HEK293 (cell line): Measurements from ENCODE around the gene ACTR3C.

Experiments
- CTCF ChIA-PET: fragments of 350-600 bp; formaldehyde crosslinking; extraction: SDS; loops from one replicate; lab custom pipeline; 2021; ENCODE audit warnings: antibody characterized with exemption; lab: Yijun Ruan, JAX
- POLR2A ChIA-PET: fragments of 300-600 bp; formaldehyde crosslinking; extraction: SDS; loops from one replicate; lab custom pipeline; 2020; ENCODE audit warnings: antibody characterized with exemption, inconsistent platforms; lab: Yijun Ruan, JAX
- H3K27ac ChIP-seq: fragments of 200-500 bp; sonication (Bioruptor generic); 2 replicates; pipeline ENCODE4 v1.5.1; 2014; ENCODE audit warnings: low read depth, low read length, control low read depth, inconsistent platforms; ENCODE audit errors: extremely low read depth
- H3K36me3 ChIP-seq, 2 experiments: fragments of 200-500 bp in 1 of 2; sonication (Bioruptor generic) in 1 of 2; 1 replicate in 1 of 2; 2 replicates in 1 of 2; pipeline ENCODE4 v1.5.1; 2014 to 2017; ENCODE audit warnings: inconsistent platforms in 2 of 2, low read length in 2 of 2; ENCODE audit not compliant: control insufficient read depth in 2 of 2, insufficient read depth in 1 of 2
- H3K4me1 ChIP-seq: fragments of 200-500 bp; sonication (Bioruptor generic); 2 replicates; pipeline ENCODE4 v1.5.1; 2014; ENCODE audit warnings: mild to moderate bottlenecking, low read length, inconsistent platforms; ENCODE audit not compliant: control insufficient read depth, insufficient read depth
- H3K4me3 ChIP-seq: 2 replicates; pipeline ENCODE4 v1.5.1; 2011; ENCODE audit warnings: low read depth, mild to moderate bottlenecking, control low read depth, low read length, moderate library complexity
- H3K9me3 ChIP-seq: fragments of 200-500 bp; sonication (Bioruptor generic); 2 replicates; pipeline ENCODE4 v1.5.1; 2014; ENCODE audit warnings: low read depth, low read length, inconsistent platforms; ENCODE audit not compliant: control insufficient read depth, insufficient read depth
- EGR2 ChIP-seq: fragments of 450-650 bp; formaldehyde crosslinking; IDR thresholded peaks from 2 replicates; pipeline ENCODE4 v1.5.1; 2016; ENCODE audit warnings: low read depth, missing biosample characterization, missing genetic modification characterization
- FEZF1 ChIP-seq: fragments of 450-650 bp; formaldehyde crosslinking; IDR thresholded peaks from 2 replicates; pipeline ENCODE4 v1.5.1; 2016; ENCODE audit warnings: missing biosample characterization, missing genetic modification characterization
- GLIS2 ChIP-seq: fragments of 450-650 bp; formaldehyde crosslinking; IDR thresholded peaks from 2 replicates; pipeline ENCODE4 v1.5.1; 2016; ENCODE audit warnings: missing biosample characterization, missing genetic modification characterization
- MEIS1 ChIP-seq: sonication (generic); formaldehyde crosslinking; IDR thresholded peaks from 2 replicates; pipeline ENCODE4 v1.8.1; 2022; ENCODE audit warnings: missing genetic modification reagents, mild to moderate bottlenecking, borderline replicate concordance
- RBAK ChIP-seq: fragments of 450-650 bp; formaldehyde crosslinking; IDR thresholded peaks from 2 replicates; pipeline ENCODE4 v1.5.1; 2016; ENCODE audit warnings: missing biosample characterization, missing genetic modification characterization
- SALL2 ChIP-seq: fragments of 450-650 bp; formaldehyde crosslinking; IDR thresholded peaks from 2 replicates; pipeline ENCODE4 v1.5.0; 2017; ENCODE audit warnings: missing biosample characterization, mild to moderate bottlenecking, missing genetic modification characterization, borderline replicate concordance
- SP7 ChIP-seq: fragments of 450-650 bp; formaldehyde crosslinking; IDR thresholded peaks from 2 replicates; pipeline ENCODE4 v1.5.1; 2016; ENCODE audit warnings: missing biosample characterization, missing genetic modification characterization
- TCF7L2 ChIP-seq: IDR thresholded peaks from 2 replicates; pipeline ENCODE4 v1.6.1; 2011; ENCODE audit warnings: low read depth, mild to moderate bottlenecking, inconsistent platforms, low read length, moderate library complexity, borderline replicate concordance
- ZBTB20 ChIP-seq: fragments of 450-650 bp; formaldehyde crosslinking; IDR thresholded peaks from 2 replicates; pipeline ENCODE4 v1.5.1; 2016; ENCODE audit warnings: missing biosample characterization, missing genetic modification characterization
- ZBTB48 ChIP-seq: fragments of 450-650 bp; formaldehyde crosslinking; IDR thresholded peaks from 2 replicates; pipeline ENCODE4 v1.5.1; 2016; ENCODE audit warnings: missing biosample characterization, missing genetic modification characterization
- ZFP3 ChIP-seq: fragments of 450-650 bp; formaldehyde crosslinking; IDR thresholded peaks from 2 replicates; pipeline ENCODE4 v1.5.1; 2016; ENCODE audit warnings: low read depth, missing biosample characterization, missing genetic modification characterization
- ZFP69B ChIP-seq: fragments of 450-650 bp; formaldehyde crosslinking; IDR thresholded peaks from 2 replicates; pipeline ENCODE4 v1.5.1; 2016; ENCODE audit warnings: missing biosample characterization, missing genetic modification characterization
- ZNF10 ChIP-seq: fragments of 450-650 bp; formaldehyde crosslinking; IDR thresholded peaks from 2 replicates; pipeline ENCODE4 v1.5.1; 2017; ENCODE audit warnings: missing biosample characterization, missing genetic modification characterization
- ZNF132 ChIP-seq: fragments of 450-650 bp; formaldehyde crosslinking; IDR thresholded peaks from 2 replicates; pipeline ENCODE4 v1.5.1; 2017; ENCODE audit warnings: missing biosample characterization, missing genetic modification characterization, borderline replicate concordance
- ZNF174 ChIP-seq: fragments of 450-650 bp; formaldehyde crosslinking; IDR thresholded peaks from 2 replicates; pipeline ENCODE4 v1.5.0; 2017; ENCODE audit warnings: missing biosample characterization, mild to moderate bottlenecking, missing genetic modification characterization
- ZNF239 ChIP-seq: fragments of 450-650 bp; formaldehyde crosslinking; IDR thresholded peaks from 2 replicates; pipeline ENCODE4 v1.5.1; 2016; ENCODE audit warnings: missing biosample characterization, missing genetic modification characterization
- ZNF24 ChIP-seq: fragments of 450-650 bp; formaldehyde crosslinking; IDR thresholded peaks from 2 replicates; pipeline ENCODE4 v1.5.1; 2016; ENCODE audit warnings: missing biosample characterization, missing genetic modification characterization
- ZNF335 ChIP-seq: fragments of 450-650 bp; formaldehyde crosslinking; conservative IDR thresholded peaks from 2 replicates; pipeline ENCODE4 v1.5.1; 2016; ENCODE audit warnings: missing biosample characterization, missing genetic modification characterization
- ZNF394 ChIP-seq: fragments of 450-650 bp; formaldehyde crosslinking; IDR thresholded peaks from 2 replicates; pipeline ENCODE4 v1.5.1; 2016; ENCODE audit warnings: missing biosample characterization, missing genetic modification characterization, mild to moderate bottlenecking, moderate library complexity, borderline replicate concordance
- ZNF514 ChIP-seq: fragments of 450-650 bp; formaldehyde crosslinking; IDR thresholded peaks from 2 replicates; pipeline ENCODE4 v1.5.1; 2016; ENCODE audit warnings: missing biosample characterization, missing genetic modification characterization
- ZNF521 ChIP-seq: fragments of 450-650 bp; formaldehyde crosslinking; IDR thresholded peaks from 2 replicates; pipeline ENCODE4 v1.5.1; 2017; ENCODE audit warnings: missing biosample characterization, mild to moderate bottlenecking, missing genetic modification characterization
- ZNF549 ChIP-seq: fragments of 450-650 bp; IDR thresholded peaks from 2 replicates; pipeline ENCODE4 v1.5.1; 2018; ENCODE audit warnings: missing biosample characterization, missing genetic modification characterization, mild to moderate bottlenecking, inconsistent platforms, moderate library complexity
- ZNF610 ChIP-seq: fragments of 450-650 bp; formaldehyde crosslinking; IDR thresholded peaks from 2 replicates; pipeline ENCODE4 v1.5.1; 2016; ENCODE audit warnings: missing biosample characterization, missing genetic modification characterization, borderline replicate concordance
- ZNF837 ChIP-seq: fragments of 450-650 bp; formaldehyde crosslinking; IDR thresholded peaks from 2 replicates; pipeline ENCODE4 v1.5.1; 2016; ENCODE audit warnings: missing biosample characterization, missing genetic modification characterization
- TF ChIP-seq, protein P1 (sequence below): fragments of 450-650 bp; formaldehyde crosslinking; conservative IDR thresholded peaks from 2 replicates; pipeline ENCODE4 v1.5.1; 2016; ENCODE audit warnings: low read depth, missing biosample characterization, missing genetic modification characterization
- TF ChIP-seq, protein P2 (sequence below): fragments of 450-650 bp; IDR thresholded peaks from 2 replicates; pipeline ENCODE4 v1.5.1; 2018; ENCODE audit warnings: missing biosample characterization, missing genetic modification characterization

Gene ACTR3C

DNA sequence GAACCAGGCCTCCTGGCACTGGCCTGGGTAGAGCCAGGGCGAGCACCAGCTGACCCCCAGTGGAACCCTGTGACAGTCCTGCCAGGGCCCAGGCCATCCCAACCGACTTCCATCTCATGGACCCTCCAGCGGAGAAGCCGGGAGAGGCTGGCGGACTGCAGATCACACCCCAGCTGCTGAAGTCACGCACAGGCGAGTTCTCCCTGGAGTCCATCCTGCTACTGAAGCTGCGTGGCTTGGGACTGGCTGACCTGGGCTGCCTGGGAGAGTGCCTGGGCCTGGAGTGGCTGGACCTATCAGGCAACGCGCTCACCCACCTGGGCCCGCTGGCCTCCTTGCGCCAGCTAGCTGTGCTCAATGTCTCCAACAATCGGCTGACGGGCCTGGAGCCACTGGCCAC is 13.4 kb upstream of the ACTR3C start (continued):
- TF ChIP-seq, protein P1, sequence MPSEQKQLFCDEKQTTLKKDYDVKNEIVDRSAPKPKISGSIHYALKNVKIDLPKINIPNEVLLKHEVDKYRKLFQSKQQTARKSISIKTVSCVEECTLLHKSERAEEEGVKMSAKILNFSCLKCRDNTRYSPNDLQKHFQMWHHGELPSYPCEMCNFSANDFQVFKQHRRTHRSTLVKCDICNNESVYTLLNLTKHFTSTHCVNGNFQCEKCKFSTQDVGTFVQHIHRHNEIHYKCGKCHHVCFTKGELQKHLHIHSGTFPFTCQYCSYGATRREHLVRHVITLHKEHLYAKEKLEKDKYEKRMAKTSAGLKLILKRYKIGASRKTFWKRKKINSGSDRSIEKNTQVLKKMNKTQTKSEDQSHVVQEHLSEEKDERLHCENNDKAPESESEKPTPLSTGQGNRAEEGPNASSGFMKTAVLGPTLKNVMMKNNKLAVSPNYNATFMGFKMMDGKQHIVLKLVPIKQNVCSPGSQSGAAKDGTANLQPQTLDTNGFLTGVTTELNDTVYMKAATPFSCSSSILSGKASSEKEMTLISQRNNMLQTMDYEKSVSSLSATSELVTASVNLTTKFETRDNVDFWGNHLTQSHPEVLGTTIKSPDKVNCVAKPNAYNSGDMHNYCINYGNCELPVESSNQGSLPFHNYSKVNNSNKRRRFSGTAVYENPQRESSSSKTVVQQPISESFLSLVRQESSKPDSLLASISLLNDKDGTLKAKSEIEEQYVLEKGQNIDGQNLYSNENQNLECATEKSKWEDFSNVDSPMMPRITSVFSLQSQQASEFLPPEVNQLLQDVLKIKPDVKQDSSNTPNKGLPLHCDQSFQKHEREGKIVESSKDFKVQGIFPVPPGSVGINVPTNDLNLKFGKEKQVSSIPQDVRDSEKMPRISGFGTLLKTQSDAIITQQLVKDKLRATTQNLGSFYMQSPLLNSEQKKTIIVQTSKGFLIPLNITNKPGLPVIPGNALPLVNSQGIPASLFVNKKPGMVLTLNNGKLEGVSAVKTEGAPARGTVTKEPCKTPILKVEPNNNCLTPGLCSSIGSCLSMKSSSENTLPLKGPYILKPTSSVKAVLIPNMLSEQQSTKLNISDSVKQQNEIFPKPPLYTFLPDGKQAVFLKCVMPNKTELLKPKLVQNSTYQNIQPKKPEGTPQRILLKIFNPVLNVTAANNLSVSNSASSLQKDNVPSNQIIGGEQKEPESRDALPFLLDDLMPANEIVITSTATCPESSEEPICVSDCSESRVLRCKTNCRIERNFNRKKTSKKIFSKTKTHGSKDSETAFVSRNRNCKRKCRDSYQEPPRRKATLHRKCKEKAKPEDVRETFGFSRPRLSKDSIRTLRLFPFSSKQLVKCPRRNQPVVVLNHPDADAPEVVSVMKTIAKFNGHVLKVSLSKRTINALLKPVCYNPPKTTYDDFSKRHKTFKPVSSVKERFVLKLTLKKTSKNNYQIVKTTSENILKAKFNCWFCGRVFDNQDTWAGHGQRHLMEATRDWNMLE (tag by site-specific recombination): no peak
- TF ChIP-seq MEIS1 (CRISPR knock-in tag) (no peak), ZNF335 (0 out of 2 replicates have a peak, but pooled peaks have one; percentile 26), ZNF24 (tag by site-specific recombination) (no peak)

DNA sequence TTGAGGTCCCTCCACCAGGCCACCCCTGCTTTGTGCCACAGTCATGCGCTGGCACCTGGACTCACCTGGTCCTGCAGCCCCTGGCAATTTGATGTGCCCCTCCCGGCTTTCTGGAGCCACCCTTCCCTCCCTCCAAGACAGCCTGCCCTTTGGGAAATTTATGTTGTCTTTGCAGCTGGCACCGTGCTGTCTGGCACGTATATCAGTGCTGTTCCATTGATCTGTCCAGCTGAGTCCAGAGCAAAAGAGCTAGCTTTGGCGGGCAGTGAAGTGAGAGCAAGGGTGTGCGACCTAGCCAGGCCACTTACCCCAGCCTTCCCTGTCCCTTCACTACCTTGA is 12.4 kb upstream of the ACTR3C start:
- CTCF ChIA-PET: interaction anchor here (1.6 kb wide), 1 partner anchor 86 kb away, joined by 4 read pairs; no protein-coding TSS in a partner anchor
- no peak overlapping the region for H3K4me3 ChIP-seq

DNA sequence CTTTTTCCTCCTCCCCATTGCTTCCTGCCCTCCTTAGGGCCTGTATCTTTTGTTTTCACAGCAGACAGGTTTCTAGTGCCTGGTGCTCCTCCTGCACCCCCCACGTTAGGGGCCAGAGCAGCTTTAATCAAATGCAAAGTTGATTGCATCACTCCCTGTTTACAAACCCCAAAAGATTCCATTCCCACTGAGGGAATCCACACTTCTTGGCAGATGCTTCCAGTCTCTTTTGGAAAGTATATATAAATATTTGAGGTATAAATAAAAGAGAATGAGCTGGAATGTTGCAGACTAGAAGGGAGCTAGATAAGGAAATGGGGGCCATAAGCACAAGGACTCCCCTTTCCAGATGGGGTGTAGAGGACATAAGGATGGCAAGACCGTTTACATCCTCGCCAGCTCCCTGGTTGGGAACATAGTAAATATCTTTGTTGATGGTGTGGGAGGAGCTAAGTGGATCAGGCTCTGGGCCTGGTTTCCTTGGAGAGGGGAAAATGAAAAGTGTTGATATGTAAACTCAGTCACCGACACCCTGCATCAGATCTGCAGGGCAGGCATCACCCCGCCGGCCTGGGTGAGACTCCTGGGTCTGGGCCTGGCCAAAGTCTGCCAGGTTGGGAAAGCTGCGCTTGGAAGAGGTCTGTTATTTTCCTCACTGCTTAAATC is 11.9 kb upstream of the ACTR3C start:
- POLR2A ChIA-PET: interaction anchor here (1.1 to 1.4 kb wide), 2 partner anchors 9 to 33 kb away, joined by 3 read pairs; partner anchors contain the start of gene REPIN1
- CTCF ChIA-PET: interaction anchor here (0.7 kb wide), 1 partner anchor 21 kb away, joined by 4 read pairs; no protein-coding TSS in a partner anchor

More for the DNA sequence above, 12.4 kb upstream of the ACTR3C start:
- no peak for TF ChIP-seq ZNF837 (tag by site-specific recombination)
- TF ChIP-seq FEZF1 (tag by site-specific recombination): no peak
- no peak for TF ChIP-seq EGR2 (tag by site-specific recombination)
- no peak for TF ChIP-seq ZFP3
- TF ChIP-seq ZNF610: no peak
- no peak for TF ChIP-seq ZNF132 (tag by site-specific recombination)
- no peak for TF ChIP-seq ZNF549 (tag by site-specific recombination)
- no peak for TF ChIP-seq ZNF521
- no peak for TF ChIP-seq TCF7L2
- H3K4me1 ChIP-seq: no peaks in the 10 kb centered on the region
- H3K27ac ChIP-seq: no peak overlapping the region
- POLR2A ChIA-PET: interaction anchor here (1.1 kb wide), 1 partner anchor 10 kb away, joined by 3 read pairs; no protein-coding TSS in a partner anchor
- H3K36me3 ChIP-seq: peaks cover 0 to 65% of the 10 kb centered on the region in 2 experiments; a peak in 1 of 3 replicates
- no peaks in the 10 kb centered on the region for H3K9me3 ChIP-seq

DNA sequence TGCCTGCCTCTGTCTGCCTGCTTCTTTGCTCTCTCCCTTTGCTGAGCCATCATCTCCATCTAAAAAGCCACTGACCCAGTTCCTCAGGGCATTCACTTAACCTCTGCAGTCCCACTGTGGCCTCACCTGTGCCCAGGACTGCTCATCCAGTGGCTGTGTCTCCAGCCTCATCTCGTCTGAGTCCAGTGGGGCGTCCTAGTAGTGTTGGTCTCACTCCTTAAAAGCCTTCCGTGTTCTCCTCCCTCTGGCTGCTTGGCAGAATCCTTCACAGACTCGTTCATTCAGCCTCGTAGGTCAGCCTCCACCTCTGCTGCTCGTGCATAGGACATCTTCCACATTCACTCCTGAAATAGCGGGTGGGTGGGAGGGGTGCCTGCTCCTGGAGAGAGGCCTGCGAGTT is 10.8 kb upstream of the ACTR3C start:
- H3K4me1 ChIP-seq: no peaks in the 10 kb centered on the region
- H3K4me3 ChIP-seq: no peak overlapping the region
- no peak overlapping the region for H3K27ac ChIP-seq
- ChIA-PET CTCF (no interaction called here), POLR2A (interaction anchor here (1.4 kb wide), 1 partner anchor 34 kb away, joined by 3 read pairs; the partner anchor contains the start of gene REPIN1)
- no peaks in the 10 kb centered on the region for H3K9me3 ChIP-seq
- H3K36me3 ChIP-seq: peaks cover 0 to 81% of the 10 kb centered on the region in 2 experiments; a peak in 1 of 3 replicates
- TF ChIP-seq ZNF174 (tag by site-specific recombination) (no peak), ZBTB20 (tag by site-specific recombination) (no peak), ZNF514 (tag by site-specific recombination) (no peak), ZNF239 (no peak), GLIS2 (tag by site-specific recombination) (no peak), ZNF10 (tag by site-specific recombination) (no peak), ZNF132 (tag by site-specific recombination) (no peak), ZNF394 (tag by site-specific recombination) (no peak), ZFP69B (tag by site-specific recombination) (no peak), SP7 (tag by site-specific recombination) (no peak), SALL2 (tag by site-specific recombination) (no peak)
- TF ChIP-seq, protein P2, sequence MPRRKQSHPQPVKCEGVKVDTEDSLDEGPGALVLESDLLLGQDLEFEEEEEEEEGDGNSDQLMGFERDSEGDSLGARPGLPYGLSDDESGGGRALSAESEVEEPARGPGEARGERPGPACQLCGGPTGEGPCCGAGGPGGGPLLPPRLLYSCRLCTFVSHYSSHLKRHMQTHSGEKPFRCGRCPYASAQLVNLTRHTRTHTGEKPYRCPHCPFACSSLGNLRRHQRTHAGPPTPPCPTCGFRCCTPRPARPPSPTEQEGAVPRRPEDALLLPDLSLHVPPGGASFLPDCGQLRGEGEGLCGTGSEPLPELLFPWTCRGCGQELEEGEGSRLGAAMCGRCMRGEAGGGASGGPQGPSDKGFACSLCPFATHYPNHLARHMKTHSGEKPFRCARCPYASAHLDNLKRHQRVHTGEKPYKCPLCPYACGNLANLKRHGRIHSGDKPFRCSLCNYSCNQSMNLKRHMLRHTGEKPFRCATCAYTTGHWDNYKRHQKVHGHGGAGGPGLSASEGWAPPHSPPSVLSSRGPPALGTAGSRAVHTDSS (tag by site-specific recombination): no peak

More for the DNA sequence above, 11.9 kb upstream of the ACTR3C start:
- peak; percentile 44; the same call in 1 of the 2 replicates for TF ChIP-seq ZBTB48 (tag by site-specific recombination)
- no peak for TF ChIP-seq RBAK
- Histone ChIP-seq H3K4me3 (no peak overlapping the region), H3K27ac (no peak overlapping the region), H3K4me1 (no peaks in the 10 kb centered on the region), H3K36me3 (peaks cover 0 to 70% of the 10 kb centered on the region in 2 experiments; a peak in 1 of 3 replicates), H3K9me3 (no peaks in the 10 kb centered on the region)
